ENCODE data around the gene PITPNC1.

The PITPNC1 gene

DNA sequence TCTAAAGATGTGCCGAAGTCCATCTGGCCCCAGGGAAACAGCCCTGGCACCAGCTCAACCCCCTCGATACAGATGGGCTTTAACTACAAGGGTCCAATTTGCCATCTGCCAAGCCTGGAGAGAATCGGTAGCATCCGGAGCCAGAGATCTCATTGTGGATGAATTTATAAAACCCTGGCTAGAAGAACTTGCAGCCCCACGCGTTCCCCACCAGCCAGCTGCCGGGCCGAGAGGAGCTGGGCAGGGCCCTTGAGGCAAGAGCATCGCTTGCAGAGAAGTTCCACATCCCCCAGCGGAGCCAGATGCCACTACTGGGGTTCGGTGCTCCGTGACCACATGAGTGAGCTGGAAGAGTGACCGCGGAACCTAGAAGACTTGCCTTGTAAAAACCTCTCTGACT is 275.4 kb downstream of the PITPNC1 start:
- Histone ChIP-seq H3K36me3 (ENCODE audit: insufficient read depth) (no peaks in the 10 kb centered on the region), H3K4me3 (IDR thresholded peaks at IDR 0.05; ENCODE audit: insufficient read depth, low read depth, low read length) (no peak overlapping the region), H3K9ac (peak overlapping the region; percentile 84), H3K4me1 (ENCODE audit: low read depth, poor library complexity, severe bottlenecking) (peaks cover 100% of the 10 kb centered on the region), H3K27ac (peak overlapping the region; percentile 98), H3K27me3 (ENCODE audit: insufficient read depth, low read depth) (no peaks in the 10 kb centered on the region), H3K4me2 (peak overlapping the region; percentile 96), H3K79me2 (ENCODE audit: insufficient read depth, low read depth) (no peaks in the 10 kb centered on the region), H4K20me1 (ENCODE audit: insufficient read depth) (no peaks in the 10 kb centered on the region), H2AFZ (ENCODE audit: low read depth) (no peak overlapping the region)
- TF ChIP-seq, protein P1, sequence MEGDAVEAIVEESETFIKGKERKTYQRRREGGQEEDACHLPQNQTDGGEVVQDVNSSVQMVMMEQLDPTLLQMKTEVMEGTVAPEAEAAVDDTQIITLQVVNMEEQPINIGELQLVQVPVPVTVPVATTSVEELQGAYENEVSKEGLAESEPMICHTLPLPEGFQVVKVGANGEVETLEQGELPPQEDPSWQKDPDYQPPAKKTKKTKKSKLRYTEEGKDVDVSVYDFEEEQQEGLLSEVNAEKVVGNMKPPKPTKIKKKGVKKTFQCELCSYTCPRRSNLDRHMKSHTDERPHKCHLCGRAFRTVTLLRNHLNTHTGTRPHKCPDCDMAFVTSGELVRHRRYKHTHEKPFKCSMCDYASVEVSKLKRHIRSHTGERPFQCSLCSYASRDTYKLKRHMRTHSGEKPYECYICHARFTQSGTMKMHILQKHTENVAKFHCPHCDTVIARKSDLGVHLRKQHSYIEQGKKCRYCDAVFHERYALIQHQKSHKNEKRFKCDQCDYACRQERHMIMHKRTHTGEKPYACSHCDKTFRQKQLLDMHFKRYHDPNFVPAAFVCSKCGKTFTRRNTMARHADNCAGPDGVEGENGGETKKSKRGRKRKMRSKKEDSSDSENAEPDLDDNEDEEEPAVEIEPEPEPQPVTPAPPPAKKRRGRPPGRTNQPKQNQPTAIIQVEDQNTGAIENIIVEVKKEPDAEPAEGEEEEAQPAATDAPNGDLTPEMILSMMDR (conservative IDR thresholded peaks at IDR 0.05; ENCODE audit: low read depth, low read length) = no peak

- Histone ChIP-seq H3K4me3 (IDR thresholded peaks at IDR 0.05; ENCODE audit: insufficient read depth, low read depth, low read length) (no peak overlapping the region), H3K4me2 (peak overlapping the region; percentile 36), H3K36me3 (ENCODE audit: insufficient read depth) (no peaks in the 10 kb centered on the region), H3K27ac (peak overlapping the region; percentile 14; the same call in 1 of the 2 replicates), H3K9ac (no peak overlapping the region), H2AFZ (ENCODE audit: low read depth) (no peak overlapping the region), H4K20me1 (ENCODE audit: insufficient read depth) (no peaks in the 10 kb centered on the region), H3K4me1 (ENCODE audit: low read depth, poor library complexity, severe bottlenecking) (peaks cover 100% of the 10 kb centered on the region), H3K79me2 (ENCODE audit: insufficient read depth, low read depth) (no peaks in the 10 kb centered on the region), H3K27me3 (ENCODE audit: insufficient read depth, low read depth) (no peaks in the 10 kb centered on the region)
- TF ChIP-seq, protein P1 (conservative IDR thresholded peaks at IDR 0.05; ENCODE audit: low read depth, low read length) = no peak
Measured at GRCh38 chr17:67655478-67656148, 278.5 kb downstream of the PITPNC1 start.

DNA sequence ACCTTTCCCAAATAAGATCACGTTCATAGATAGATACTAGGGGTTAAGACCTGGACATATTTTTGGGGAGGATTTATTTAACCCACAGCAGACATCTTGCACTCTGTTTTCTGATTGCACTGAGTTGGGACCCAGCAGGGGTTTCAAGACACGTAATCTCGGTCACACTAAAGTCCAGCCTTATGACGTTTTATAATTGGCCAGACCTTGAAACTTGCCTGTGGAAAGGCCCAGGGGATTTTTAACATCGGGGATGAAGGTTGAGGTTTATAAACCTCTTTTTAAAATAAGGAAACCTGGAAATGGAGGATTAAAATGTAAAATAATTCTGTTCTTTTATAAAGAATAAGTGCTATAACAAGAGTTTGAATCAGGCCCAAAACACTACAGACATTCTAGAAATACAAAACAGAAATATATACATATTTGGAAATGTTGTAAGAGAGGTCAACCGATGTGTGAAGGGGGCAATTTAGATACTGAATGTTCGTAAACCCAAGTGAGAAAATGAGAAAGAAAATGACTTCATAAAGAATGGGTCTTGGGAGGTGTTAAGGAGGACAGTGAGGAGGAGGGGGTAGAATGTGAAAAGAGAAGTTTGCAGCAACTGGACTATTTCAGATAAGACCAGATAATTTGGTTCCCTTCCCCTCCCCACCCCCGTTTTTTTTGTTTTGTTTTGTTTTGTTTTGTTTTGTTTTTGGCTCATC is 279.6 kb downstream of the PITPNC1 start:
- TF ChIP-seq, protein P1 (conservative IDR thresholded peaks at IDR 0.05; ENCODE audit: low read depth, low read length) = no peak
- no peaks in the 10 kb centered on the region for H3K27me3 ChIP-seq (ENCODE audit: insufficient read depth, low read depth)
- no peak overlapping the region for H2AFZ ChIP-seq (ENCODE audit: low read depth)
- H3K27ac ChIP-seq = no peak overlapping the region
- H3K79me2 ChIP-seq (ENCODE audit: insufficient read depth, low read depth) = no peaks in the 10 kb centered on the region
- no peaks in the 10 kb centered on the region for H3K36me3 ChIP-seq (ENCODE audit: insufficient read depth)
- H3K4me1 ChIP-seq (ENCODE audit: low read depth, poor library complexity, severe bottlenecking) = peaks cover 91% of the 10 kb centered on the region
- H3K9ac ChIP-seq = no peak overlapping the region
- H3K4me3 ChIP-seq (IDR thresholded peaks at IDR 0.05; ENCODE audit: insufficient read depth, low read depth, low read length) = no peak overlapping the region
- no peak overlapping the region for H3K4me2 ChIP-seq
- H4K20me1 ChIP-seq (ENCODE audit: insufficient read depth) = no peaks in the 10 kb centered on the region

DNA sequence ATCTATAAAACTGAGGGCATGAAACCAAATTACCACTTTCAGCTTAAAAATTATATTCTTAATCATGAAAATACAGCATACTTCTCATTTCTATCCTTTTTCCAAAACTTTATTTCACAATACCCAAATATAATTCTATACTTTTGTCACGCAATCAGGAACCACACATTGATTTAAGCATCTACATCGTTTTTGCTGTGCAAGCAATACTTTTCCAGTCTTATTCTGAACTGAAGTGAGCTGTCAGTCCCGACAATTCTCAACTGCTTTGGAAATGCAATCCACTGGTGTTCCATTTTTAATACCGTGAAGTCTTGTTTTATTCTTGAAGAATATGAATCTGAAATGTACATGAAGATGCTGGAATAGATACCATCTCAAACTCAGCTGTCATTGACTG is 280.5 kb downstream of the PITPNC1 start:
- no peak overlapping the region for H3K4me3 ChIP-seq (IDR thresholded peaks at IDR 0.05; ENCODE audit: insufficient read depth, low read depth, low read length)
- H3K4me2 ChIP-seq = peak overlapping the region; percentile 46; the same call in 1 of the 2 replicates
- TF ChIP-seq, protein P1 (conservative IDR thresholded peaks at IDR 0.05; ENCODE audit: low read depth, low read length) = no peak
- peak overlapping the region; percentile 79 for H3K27ac ChIP-seq
- no peak overlapping the region for H3K9ac ChIP-seq
- no peaks in the 10 kb centered on the region for H4K20me1 ChIP-seq (ENCODE audit: insufficient read depth)
- no peaks in the 10 kb centered on the region for H3K36me3 ChIP-seq (ENCODE audit: insufficient read depth)
- peaks cover 81% of the 10 kb centered on the region for H3K4me1 ChIP-seq (ENCODE audit: low read depth, poor library complexity, severe bottlenecking)
- H2AFZ ChIP-seq (ENCODE audit: low read depth) = no peak overlapping the region
- no peaks in the 10 kb centered on the region for H3K79me2 ChIP-seq (ENCODE audit: insufficient read depth, low read depth)
- H3K27me3 ChIP-seq (ENCODE audit: insufficient read depth, low read depth) = no peaks in the 10 kb centered on the region
